SIG-M5 (cell line): ENCODE results near the gene KL.
A peak's percentile ranks its signal among the peaks of the same experiment; 100 is the strongest.

Experiments used
- DNase-seq: peaks from one replicate; lab custom pipeline; 2025; lab: John Stamatoyannopoulos, UW

KL gene

DNA sequence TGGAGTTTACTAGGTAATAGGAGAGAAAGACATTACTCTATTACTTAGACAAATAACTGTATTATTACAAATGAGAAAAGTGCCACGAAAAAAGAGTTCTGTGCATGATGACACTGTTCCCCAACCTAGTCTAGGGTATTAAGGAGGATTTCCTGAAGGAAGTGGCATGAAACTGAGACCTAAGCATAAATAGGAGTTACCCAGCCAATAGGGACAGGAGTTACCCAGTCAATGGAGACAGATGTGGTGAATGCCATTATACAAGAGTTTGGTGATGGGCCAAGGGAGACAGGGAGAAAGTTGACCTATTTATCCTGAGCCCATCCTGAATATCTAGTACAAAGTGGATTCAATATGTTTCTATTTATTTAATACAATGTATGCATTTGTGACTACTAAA, 65.4 kb downstream of the KL start:
- DNase-seq = no peak

DNA sequence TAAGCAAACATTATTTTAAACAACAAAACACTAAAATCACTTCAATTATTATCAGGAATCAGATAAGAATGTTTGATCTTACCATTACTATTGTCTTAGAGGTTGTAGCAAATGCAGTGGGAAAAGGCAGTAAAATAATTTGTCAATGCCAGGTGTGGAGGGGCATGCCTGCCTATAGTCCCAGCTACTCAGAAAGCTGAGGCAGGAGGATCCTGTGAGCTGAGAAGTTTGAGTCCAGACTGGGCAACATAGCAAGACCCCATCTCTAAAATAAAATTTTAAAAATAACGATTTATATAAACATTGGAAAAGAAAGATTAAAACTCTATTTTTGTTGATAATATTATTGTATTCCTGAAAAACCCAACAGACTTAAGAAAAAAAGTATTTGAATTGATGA, 66.8 kb downstream of the KL start:
- DNase-seq = no peak

DNA sequence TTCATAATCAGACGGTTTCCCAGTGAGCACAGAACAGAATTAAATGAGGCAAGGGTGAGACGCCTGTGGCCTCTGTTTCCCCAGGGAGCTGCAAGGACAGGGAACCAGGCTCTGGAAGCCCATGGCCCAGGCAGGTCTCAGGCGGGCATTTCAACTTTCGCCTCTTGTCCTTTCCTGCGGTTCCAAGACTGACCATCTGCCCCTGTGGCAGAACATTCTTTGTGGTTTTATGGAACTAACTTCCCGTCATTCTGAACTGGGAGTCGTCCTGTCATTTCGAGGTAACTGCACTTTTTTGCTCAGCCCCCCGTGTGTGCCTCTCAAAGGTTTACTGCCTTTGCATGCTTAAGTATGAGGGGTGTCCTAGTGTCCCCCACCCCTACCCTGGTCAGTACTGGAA, 70.9 kb downstream of the KL start:
- DNase-seq = no peak

DNA sequence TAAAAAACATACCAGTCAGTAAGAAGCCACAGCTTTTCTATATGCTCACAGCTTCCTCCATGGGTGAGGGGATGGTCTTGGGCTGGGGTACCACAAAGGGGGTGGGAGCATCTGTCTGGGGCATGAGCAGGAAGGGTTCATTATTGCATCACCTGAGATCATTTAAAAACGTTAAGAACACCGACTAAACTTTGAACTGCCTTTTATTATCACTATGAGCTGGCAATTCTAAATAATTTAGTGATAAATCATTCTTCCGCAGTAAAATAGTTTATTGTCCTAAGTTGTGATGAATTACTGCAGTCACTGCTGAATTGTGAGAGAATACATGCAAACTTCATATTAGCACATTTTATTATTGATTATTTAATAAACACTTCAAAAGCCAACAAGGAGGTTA, 71.6 kb downstream of the KL start:
- no peak for DNase-seq

DNA sequence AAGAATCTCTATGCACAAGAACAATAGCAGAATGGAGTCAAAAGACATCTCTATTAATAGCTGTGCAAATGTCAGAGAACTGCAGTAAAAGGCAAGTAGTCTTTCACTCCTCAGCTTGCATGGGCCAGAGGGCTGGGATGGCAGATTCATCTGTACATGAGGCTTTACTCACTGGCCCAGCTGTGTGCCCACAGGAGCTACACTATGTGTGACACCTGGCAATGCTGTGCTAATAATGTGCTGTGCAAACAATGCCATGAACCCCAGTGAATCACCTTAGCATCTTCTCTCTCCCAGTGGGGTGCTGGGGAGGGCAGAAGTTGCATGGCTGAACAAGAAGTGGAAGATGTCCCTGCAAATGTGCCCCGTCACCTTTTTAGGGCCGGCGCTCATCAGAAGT, 73.1 kb downstream of the KL start:
- DNase-seq = no peak

DNA sequence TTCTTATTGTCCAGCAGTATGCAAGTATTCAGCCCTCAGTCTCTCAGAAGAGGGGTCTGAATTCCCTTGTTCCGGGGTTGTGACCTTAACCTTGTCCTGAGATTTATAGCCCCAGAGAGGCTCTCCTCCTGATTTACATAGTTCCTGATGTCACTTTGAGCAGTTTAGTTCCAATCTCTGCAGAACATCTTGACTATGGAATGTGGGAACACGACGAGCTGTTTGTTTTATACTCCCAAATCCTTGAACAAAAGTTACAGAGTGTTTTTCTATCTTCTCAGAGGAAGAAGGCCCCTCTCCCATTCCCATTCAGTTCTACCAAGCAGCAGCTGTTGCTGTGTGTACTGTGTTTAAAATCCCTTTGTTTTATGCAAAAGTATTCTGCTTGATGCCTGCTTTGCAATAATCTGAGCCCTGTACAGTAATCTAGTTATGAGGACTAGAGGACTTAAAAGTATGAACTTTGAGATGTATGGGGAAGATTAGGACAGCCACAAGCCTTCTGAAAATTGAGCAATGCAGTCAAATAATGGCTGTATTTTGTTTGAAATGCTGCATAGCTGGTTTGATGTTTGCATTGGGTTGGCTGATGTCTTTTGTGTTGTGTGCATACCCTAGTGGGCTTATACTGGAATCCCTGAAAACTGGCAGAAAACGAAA, 74.7 kb downstream of the KL start:
- DNase-seq = no peak

DNA sequence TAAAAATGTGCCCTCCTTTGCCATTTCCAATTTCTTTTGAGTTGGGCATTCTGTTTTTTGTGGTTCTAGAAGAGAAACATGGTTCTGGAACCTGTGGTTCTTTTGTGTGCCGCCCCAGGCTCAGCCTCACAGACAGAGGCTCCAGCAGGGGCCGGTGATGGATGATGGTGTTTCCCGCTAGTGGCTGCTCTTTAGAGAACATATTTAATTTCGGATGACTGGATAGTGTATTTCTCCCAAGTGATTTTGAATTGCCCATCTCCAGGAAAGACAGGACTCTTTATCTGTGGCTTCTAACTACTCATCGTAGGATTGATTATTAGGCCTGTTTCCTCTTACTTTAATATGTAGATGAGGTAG, 75.2 kb downstream of the KL start:
- no peak for DNase-seq

DNA sequence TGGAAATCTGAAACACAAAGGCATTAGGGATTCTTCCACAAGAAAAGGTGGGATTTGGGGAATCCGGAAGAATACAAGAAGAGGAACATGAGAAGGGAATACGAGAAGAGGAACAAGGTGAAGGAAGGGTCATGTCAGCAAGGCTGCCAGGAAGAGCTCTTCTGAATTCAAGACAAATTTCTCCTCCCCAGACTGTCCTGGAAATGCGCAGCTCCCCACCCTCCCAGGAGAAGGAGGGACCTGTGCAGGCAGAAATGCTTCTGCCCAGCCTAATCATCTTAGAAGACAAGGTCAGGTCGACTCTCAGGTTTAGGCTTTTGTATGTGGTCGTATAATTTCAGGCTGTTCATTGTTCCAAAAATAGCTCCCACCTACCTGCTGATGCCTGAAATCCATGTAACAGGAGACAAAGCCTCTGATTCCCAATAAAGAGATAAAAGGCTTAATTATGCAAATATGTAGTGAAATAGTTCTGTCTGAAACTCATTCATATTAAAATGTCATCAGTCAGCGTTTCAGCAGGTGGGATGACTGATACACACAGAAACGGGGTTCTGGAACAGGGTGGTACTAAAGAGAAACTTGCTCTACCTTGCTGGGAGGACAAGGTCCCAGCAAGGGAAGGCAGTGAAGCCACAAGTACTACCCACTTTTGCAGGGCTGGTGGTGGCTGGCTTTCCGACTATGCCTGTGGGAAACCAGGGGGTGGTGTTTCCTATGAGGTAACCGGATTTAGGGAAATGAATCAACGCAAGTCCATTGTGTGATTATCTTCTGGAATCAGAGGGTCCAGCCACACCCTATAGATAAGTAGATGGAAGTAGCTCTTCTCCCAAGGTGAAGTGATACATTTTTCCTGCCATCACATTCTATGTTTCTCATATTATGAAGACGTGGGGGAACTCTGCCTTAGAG, 76.1 kb downstream of the KL start:
- no peak for DNase-seq

DNA sequence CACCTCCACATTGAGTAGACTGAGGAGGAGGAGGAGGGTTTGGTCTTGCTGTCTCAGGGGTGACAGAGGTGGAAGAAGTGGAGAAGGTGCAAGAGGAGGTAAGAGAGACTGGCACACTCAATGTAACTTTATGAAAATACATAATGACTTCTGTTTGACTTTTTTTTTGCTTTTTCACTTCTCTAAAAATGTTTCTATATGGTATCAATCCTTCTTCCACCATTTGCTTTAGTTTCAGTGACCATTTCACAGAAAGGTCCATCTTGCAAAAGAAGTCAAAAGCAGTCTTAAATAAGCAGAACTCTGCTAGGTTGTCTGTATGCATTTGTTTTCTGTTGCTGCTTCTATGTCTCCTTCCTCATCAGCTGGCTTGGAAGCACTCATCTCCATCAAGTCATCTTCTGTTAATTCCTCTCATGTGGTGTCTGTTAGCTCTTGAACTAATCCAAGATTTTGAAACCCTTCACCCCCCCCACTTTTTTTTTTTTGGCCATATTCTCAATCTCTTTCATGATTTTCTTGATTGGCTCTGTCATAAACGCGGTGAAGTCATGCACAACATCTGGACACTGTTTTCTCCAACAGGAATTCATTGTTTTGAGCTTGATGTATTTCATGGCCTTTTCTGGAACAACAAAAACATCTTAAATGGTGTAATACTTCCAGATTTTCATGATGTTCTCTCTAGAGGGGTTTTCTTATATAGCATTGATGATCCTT, 80.8 kb downstream of the KL start:
- DNase-seq = no peak

DNA sequence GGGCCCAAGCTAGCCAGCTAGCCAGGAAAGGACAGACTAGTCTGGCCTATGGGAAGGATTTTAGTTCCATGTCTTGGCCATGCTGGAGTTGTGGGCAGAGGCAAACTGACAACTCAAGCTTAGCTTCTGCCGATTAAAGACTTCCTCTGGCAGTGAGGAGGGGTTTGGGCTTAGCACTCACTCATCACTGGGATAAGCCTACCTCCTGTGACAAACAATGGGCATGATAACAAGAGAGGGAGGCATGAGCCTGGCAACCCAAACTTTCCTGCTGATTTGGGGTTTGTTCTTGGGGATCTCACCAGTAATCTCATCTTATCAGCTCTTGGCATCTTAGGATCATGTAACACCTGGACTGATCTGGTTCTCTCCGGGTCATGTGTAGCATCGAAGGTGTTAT, 83.6 kb downstream of the KL start:
- no peak for DNase-seq

DNA sequence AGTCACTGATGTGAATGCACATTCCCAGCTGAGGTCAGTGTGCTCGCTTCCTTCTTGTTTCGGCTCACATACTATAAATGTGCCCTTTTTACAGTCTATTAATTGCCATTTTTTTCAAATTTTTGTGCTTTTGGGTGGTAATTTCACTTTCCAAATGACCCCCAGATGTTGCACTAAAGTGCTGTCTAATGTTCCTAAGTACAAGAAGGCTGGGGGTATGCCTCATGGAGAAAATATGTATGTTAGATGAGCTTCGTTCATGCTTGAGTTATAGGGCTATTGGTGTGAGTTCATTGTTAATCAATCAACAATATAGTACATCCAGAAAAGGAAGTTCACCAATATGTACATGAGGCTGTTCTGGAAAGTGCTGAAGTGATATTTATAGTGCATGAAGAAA, 84.7 kb downstream of the KL start:
- no peak for DNase-seq

DNA sequence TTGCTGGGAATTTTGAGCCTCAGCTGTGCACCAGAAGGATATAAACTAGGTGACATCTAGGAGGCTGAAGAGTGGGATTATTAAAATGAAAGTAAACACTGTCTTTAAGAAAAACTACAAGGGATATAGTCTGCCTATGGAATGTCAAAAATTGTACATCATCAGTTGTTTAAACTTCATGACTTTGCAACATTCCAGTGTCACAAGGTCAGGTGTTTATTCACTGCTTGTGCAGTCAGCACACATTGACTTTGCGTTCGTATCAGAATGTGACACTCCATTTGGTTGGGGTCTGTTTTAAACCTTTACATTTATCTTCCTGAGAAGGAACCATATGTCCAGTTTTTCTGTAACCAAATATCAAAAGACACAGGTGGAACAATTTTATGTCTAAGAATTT, 85.6 kb downstream of the KL start:
- DNase-seq = no peak

DNA sequence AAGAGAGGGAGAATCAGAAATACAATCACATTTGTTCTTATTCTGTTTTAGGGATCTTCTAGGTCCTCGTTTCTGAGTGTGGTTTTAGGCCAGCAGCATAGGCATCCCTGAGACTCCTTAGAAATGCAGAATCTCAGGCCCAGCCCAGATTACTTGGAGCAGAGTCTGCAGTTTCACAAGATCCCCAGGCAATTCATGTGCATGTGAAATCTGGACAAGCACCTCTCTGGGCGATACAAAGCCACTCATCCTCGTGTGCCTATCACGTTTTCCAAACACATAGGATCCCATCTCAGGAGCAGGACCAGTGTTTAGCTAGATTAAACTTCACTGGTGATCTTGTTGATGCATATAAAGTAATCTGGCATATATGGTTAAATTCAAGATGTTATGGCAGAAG, 87.2 kb downstream of the KL start:
- no peak for DNase-seq

DNA sequence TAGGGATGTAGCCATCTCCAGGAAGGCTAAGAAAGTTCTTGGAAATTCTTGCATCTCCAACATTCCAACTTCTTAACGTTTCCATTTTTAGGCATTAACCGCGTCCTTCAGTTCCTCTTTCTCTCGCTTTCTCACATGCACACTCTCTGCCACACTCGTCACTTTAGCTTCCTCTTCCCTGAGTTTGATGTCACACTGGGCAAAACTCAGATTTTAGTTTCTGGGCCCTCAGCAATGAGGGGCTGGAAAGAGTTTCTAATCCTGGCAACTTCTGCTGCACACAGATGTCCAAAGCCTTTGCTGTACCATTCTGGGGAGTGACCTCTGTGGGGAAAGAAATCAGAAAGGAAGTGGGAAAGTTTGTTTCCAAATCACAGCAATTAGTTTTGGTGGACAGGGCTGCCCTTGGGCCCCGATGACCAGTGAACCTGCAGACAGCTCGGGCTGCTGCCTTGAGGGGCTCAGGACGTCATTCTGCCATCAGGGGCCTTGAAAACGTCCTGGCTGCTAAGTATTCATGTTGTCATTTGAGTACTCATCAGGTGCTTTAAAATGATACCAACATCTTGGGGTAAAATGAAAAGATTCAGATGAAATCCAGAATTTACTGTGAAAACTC, 89.3 kb downstream of the KL start:
- DNase-seq = peak; percentile 8

DNA sequence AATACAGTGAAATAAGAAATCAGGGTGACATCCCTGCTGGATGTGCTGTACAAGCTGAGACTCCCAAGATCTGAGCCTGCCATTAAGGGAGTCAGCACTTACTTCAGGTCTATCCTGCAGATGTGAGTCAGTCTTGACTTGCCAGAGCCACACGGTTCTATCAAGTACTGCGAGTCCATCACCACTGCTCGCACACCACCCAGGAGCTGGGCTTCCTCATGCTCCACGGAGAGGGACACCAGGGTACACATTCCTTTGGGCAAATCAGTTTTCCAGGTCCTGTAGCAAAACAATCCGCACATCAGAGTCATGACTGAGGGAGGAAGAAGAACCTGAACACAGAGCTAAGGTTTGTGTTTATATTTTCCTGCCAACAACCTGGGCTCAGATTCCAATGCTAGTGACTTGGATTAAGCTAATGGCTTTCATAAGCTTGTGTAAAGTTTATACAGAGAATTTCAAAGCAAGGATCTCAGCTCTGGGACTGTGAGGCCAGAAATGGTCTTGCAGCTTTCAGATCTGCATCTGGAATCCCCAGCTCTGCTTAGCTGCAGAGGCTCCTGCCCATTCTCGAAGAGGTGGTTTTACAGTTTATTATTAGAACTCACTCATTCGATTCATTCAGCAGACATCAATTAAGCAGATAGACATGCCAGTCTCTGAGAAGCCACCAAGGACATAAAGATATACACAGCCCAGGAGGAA, 90.6 kb downstream of the KL start:
- no peak for DNase-seq

DNA sequence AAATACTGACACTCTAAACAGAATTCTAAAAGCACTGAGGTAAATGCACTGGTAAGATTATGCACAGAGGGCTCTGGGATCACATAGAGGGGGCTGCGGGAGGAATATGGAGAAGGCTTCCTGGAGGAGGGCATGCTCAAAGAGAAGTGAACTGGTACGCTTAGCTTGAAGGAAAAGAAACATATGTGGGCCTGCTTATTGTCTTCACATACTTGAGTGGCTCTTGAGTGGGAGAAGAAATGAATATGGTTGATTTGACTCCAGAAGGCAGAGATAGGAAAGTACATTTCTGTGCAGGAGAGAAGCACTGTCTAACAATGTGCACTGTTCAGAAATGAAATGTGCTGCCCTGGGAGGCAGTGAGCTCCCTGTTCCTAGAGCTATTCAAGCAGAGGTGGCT, 91.1 kb downstream of the KL start:
- DNase-seq = no peak

DNA sequence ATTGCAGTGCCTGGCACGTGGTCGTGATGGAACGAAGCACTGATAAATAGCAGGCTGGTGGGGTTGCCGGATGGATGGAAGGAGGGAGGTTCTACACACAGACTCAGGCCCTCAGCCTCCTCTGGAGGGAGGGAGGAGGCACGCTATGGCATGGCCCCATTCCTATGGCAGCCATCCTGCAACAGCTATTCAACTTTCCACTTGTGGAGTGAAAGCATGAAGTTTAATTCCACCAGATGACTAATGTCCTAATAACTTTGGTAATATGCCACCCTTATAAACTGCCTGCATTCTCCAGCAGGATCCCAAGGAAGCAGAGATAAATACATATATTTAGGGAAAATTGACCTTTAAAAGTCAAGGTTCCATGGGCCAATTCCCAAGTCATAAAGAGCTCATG, 92.4 kb downstream of the KL start:
- no peak for DNase-seq

DNA sequence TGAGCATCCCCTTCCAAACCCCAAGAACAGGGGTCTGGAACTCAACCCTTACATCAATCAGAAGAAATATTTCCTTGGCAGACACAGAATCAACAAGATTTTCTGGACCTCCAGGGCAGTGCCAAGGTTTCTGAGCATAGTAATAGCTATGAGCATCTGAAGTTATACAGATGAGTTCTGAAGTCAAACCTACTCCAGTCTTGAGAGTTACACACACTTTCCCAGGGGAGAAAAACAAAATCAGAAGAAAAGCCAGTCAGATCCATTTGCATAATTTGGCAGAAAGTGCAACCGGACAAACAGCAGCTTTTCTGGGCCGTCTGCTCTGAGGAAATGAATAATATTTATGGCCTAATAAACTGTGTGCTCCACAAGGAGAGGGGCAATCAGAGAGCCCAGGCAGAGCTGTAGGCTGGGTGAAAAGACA, 93.1 kb downstream of the KL start:
- DNase-seq = no peak

DNA sequence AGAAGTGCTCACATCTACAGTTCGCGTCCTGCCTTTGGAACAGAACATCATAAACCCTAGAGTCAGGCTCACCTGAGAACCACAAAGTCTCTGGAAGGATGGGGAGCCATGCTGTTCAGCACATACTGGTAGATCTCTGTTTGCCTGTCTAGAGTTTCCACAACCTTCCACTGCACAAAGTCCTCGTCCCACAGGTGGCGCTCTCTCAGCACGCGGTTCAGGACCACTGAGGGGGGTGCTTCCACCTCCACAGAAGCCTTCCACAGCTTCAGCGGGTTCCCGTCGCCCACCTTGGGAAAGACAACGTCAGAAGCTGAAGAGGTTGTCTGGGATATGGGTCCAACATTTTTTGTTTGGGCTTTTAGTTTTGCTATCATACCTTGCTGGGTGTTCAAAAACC, 93.6 kb downstream of the KL start:
- no peak for DNase-seq

DNA sequence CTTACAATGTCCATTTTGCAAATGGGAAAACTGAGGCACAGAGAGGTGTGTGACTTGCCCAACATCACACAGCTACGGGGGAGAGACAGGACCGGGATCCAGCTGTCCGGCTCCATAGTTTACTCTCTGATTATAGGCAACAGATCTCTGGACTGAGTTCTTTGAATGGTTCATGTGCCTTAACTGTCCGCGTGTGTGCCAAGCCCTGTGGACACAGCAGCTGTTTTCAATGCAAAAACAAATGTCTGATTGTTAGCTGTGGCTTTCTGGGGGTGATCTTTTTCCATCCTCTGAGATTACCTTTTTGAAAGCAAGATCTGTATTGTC, 94.1 kb downstream of the KL start:
- no peak for DNase-seq

DNA sequence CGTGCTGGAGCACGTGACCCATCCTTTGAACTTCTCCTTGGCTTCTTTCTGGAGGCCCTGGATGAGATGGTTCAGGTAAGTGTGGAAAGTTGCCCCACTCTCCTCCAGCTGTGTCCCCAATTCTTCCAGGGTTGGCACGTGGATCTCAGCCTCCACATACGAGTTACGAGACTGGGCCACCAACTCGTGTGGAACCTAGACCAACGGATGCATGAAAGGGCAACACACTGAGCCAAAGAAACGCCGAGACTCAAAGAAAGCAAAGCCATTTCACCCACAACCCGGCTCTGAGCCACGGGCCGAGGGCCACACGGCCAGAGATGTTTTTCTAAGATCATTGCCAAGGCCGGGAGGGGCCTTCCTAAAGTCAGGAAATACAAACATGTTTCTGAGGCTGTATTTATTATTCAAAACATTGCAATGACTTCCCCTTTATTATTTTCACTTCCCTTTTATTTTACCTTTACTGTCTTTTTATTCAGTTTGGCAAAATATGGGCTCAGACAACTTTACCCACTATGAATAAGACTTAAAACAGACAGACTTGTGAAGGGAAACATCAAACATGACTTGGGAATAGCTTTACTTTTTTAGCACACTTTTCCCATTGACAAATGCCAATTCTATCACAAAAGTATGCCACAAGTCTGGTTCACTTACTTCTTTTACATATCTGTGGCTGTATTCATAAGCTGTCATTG, 94.6 kb downstream of the KL start:
- no peak for DNase-seq
